ENCODE measurements around the gene ATG12.
"Not testable (repeated sequence)": the region's sequence is repeated elsewhere in the genome, so short reads cannot be mapped to it uniquely, and the experiment has no call there.

Gene ATG12

DNA sequence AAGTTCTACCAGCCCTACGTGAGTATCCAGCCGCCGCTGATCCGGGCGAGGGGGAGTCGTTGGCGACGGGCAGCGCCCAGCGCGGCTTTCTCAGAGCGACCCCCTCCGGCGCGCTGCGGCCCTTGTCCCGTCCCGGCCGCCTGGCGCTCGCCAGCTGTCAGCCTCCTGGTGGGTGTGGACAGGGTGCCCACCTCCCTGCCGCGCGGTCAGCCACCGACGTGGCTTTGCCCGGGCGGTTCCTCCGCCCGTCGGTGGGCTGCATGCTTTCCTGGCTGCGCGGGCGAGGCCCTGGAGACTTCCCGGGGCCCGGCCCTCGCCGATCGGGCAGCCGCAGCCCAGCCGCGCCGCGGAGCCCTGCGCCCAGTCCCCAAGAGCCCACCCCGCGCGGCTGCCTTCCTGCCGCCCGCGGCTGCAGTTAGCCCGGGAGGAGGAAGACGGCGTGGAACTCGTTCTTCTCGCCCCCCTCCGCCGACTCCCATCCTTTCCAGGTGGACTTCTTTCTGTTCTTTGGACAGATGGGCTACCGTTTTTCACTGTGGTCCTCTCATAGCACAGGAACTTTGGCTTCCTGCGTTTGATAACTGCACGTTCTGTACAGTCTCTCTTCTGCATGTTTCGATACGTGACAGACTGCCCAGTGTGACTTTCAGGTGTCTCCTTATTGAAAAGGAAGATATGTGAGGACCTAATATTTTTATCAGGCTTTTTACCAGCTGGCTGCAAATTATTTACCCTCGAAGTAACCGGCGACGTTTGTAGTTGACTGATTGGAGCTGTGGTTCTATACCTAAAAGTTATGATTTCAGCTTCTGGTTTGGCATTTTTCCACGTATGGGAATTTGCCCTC, 947 bp upstream of the ATG12 start:
- FAIRE-seq, result no peak

DNA sequence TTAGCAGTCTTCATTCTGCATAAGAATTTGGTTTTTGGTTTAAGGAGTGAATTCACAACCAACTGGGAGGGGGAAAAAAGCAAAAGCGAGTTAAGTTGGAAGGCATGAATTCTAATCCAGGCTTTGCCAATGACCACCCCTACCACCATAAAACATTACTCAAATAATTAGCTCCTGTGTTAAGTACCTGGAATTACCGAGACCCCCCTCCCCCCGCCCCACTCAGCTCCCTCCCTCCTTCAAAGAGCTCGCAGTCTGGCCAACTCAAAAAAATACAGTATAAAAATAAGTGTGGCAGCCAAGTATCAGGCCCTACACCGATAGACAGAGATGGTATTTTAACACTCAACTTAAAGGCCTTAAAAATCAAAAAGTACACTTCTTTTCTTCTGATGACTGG, 492 bp downstream of the ATG12 start:
- no peak for FAIRE-seq

DNA sequence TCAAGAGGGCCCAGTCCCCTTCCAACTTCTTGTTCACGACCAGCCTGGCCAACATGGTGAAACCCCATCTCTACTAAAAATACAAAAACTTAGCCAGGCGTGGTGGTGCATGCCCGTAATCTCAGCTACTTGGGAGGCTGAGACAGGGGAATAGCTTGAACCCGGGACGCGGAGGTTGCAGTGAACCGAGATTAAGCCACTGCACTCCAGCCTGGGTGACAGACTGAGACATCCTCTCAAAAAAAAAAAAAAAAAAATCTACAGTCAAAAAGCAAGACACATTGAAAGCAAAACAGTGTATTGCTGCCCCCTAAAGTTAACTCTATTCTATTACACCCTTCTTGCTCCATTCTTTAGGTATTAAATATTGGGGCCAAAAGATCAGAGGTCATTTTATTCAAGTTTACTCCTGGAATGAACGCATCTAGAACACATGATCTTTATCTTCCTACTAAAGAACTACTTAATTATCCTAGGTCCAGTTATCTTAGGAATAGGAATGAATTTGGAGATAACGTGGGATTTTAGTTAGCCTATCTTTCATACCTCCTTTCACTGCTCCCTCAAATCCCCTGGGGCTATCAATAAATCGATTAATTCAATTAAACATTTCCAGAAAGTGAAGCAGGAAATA, 2.4 kb downstream of the ATG12 start:
- FAIRE-seq, result no peak

DNA sequence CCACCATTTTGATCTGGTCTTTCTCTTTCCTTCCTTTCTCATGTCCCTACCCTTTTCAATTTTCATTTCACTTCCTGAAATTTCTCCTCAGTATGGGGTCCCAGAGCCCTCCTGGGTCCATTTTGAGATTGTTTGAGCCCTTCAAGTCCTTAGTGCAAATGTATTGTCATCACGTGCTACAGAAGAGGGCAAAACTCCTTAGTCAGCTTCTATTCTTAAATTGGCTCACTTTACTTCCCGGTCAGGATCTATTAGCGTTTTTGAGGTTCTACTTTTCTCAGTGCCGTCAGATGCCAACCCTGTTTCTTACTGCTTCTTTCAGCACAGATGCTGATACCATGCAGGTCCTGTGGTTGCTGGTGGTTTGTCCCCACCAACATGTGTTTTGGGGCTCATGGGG, 5.9 kb downstream of the ATG12 start:
- FAIRE-seq, result no peak

DNA sequence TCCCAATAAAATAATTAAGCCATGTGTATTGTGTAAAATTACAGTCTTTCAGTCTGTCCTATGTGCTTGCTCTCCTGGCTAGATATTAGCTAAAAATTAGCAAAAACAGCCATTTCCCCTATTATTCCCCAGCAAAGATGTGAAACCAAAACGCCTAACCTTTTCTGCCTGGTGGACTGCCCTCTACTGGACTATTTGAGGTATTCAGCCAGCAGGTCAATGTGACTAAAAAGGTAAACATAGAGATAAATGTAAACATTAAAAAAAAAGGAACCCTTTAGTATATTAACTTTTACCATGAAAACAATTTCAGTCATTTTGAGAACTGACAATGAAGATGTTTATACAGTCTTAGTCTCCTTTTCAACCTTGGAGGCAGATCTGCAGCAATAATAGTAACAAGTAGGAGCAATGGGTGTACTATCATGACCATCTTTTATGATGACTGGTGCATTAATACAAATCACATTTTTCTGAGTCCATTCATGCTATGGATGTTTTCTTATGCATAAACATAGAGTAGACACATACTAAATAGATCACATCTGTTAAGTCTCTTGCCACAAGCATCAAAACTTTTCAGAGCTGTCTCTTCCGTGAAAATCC, 10.1 kb downstream of the ATG12 start:
- FAIRE-seq, result peak; percentile 43

DNA sequence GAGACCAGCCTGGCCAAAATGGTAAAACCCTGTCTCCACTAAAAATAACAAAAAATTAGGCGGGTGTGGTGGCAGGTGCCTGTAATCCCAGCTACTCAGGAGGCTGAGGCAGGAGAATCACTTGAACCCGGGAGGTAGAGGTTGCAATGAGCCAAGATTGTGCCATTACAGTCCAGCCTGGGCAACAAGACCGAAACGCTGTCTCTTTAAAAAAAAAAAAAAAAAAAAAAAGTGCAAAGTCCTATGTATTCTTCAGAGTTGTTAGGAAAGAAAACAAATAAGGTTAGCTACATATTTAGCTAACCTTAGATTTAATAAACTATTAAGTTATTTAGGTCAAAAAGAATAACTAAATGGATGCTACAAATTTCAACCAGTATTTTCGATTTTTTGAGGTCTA, 11.5 kb downstream of the ATG12 start:
- no peak for FAIRE-seq

DNA sequence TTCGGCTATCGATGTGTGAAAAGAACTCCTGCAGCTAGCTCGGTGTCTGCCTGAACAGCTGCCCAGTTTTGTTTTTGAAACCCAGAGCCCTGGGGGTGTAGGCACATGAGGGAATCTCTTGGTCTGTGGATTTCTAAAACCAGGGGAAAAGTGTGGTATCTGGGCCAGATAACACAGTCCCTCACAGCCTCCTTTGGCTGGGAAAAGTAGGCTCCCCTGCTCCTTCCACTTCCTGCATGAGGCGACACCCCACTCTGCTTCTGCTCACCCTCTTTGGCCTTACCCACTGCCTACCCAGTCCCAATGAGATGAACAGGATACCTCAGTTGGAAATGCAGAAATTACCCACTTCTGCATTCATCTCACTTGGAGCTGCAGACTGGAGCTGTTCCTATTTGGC, 15.4 kb downstream of the ATG12 start:
- FAIRE-seq, result no peak

DNA sequence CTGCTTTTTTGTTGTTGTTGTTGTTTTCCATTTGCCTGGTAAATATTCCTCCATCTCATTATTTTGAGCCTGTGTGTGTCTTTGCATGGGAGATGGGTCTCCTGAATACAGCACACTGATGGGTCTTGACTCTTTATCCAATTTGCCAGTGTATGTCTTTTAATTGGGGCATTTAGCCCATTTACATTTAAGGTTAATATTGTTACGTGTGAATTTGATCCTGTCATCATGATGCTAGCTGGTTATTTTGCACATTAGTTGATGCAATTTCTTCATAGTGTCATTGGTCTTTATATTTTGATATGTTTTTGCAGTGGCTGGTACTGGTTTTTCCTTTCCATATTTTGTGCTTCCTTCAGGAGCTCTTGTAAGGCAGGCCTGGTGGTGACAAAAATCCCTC, 16.4 kb downstream of the ATG12 start:
- FAIRE-seq, result not testable (repeated sequence)

DNA sequence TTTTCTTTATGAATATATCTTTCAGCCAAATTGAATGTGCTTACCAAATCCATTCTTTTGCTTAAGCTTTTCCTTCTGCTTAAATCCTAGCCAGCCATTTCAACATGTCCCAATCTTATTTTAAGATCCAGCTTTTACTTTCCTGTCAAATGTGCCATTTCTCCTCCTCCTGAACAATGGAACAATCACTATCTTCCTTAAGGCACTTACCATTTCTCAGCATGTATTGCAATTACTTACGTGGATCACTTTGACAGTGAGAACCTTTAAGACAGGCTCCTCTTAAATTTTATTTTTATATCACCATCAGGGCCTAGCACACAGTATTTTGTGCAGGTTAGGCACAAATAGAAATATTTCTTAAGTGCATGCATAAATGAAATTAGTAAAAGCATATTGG, 20.5 kb downstream of the ATG12 start:
- FAIRE-seq, result no peak

DNA sequence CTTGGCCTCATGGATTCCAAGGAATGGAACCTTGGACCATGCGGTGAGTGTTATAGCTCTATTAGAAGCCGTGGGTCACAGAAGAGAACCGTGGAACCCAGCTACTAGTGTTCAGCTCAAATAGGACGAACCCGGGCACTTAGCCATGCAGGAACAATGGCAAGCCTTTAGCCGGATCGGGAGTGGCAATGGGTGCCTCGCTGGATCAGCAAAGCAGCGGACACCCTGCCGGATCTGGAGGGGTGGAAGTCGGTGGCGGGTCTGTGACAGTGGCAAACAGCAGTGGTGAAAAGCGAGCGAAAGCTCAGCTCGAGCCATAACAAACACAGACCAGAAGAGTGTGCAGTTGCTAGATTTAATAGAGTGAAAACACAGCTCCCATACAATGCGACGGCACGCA, 22.5 kb downstream of the ATG12 start:
- no peak for FAIRE-seq

DNA sequence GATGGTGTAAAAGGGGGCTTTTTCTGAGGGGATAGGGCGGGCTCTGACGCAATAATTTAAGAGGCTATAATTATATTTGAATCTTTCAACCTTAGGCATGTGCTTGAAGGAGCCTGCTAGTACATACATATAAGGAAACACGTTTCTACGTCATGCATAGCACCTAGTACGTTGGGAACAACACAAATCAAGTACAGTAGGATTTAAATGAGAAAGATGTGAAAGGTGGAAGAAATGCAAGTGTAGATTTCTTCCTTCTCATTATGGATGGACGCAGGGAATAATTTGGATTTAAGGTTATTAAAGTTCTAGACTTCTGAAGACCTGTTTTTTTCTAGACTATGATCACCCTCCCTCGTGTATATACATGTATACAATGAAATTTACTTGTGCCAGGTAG, 24.0 kb downstream of the ATG12 start:
- no peak for FAIRE-seq

DNA sequence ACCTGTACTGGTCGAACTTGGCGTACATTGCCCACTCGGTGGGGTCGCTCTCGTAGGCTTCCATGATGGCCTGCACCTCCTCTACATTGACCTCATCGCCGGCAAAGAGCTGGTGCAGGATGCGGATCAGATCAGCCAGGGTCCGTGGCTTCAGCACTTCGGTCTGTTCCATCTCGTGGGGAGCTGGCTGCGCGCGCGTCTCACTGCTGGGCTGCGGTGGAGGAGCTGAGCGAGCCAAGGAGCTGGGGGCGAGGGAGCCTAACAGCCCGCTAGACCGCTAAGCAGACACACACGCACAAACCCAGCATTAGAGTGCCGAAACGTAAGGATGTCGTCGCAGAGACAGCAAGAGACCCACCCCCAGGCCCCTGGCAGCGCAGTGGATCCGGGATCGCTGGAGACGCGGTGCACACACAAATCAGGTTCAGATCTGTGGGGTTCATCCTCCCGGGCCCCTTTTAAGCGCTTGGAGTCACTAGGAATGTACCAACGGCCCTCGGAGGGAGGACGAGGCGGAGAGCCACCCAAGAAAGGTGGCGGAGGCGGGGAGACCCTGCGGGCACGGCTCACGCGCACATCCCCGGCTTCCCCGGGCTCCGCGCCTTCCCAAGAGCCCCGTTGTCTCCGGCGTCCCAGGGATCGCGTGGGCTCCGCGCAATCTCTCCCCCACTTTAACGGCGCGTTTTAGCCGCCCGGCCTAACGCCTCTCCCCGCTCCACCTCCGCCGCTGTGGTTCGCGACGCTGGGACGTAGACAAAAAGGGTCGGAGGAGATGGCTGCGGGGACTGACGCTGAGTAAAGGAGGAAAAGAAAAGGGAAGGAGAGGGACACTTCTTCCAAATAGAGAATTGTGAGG, 24.9 kb downstream of the ATG12 start, which contains the start of gene CDO1:
Gene CDO1, minus strand, starts transcription at position 434 of the 856 bp plus-strand sequence. Its CDS starts 262 bp downstream, at position 172.
- no peak for FAIRE-seq

DNA sequence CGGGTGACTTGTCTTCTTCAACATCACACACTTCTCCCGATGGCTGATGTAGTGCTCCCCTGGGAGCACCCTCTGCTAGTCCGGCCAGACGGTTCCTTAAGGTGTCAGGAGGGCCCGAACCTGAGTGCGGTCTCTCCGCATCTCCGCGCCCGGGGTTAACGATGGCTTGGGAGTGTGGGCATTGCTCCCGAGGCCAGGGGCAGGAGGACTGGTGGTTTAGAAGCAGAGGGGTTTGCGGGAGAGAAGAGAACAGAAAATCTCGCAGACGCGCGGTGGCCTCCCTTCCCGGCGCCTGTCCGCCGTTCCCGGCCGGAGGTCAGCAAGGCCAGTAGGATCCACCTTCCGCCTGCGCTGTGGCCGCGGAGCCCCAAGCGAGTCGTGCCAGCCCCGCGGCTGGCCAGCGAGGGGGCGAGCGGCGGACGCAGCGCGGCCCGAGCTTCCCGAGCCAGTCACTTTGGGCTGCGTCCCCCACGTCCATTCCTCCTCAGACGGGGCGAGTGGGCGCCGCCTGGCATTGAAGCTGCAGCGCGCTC, 25.6 kb downstream of the ATG12 start:
- no peak for FAIRE-seq

DNA sequence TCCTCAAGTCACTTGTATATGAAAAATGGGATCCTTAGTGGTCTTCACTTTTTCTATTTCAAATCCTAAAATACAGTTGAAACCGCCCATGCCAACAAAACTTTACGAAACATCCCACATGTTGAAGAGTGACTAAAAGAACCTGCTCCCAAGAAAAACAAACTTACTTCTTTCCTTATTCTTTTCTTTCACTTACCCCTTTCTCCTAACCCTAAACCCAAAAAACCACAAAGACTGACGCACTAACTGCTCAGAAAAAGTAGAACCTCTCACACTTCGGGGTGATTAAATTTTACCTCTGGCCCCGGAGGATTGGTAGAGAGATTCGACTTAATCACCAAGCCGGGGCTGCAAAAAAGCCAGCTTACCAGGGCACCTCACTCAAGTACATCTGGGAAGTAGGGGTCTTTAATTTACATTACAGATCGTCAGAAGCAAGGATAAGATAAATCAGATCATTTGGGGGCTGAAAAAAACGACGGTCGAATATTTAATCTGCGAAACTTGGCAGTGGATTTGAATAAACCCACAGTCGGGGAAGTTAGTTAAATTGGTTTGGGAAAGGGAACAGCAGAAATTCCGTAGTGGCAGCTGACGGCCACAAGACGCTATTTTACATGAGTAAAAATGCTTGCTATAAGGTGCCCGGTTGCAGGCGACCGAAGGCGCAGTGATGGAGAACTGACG, 26.2 kb downstream of the ATG12 start:
- FAIRE-seq, result no peak

DNA sequence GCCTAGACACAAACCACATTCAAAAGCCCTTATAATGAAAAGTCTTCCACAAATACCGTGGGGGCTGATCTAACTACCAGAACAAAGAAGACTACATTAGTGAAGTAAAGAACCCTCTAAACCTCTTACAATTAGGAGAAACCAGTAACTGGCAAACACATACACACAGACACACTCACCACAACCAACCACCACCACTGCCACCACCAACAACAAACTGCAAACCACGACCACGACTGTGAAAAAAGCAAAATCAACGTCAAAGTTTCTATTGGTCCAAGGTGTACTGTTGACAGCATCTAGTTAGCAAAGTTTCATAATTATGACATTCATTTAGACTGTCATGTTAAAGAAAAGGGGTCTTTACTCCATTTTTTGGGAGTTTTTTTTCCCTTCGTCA, 27.6 kb downstream of the ATG12 start:
- no peak for FAIRE-seq

DNA sequence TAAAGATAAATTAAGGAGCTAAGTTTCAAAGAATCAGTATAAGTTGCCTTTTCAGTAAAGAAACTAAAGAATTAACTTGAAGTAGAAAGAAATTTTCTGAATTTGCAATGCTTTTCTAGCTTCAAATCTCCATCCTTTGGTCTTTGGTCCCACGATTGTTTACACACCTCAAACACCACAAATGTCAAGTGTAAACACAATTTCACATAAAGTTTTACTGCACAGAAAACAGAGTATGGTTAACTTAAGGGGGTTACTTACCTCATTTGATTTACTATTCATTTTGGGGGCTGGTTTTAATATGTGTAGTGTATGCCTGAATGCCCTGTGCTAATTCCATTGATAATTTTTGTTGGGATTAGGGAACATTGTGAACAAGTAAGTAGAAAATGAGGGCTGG, 29.0 kb downstream of the ATG12 start:
- no peak for FAIRE-seq

DNA sequence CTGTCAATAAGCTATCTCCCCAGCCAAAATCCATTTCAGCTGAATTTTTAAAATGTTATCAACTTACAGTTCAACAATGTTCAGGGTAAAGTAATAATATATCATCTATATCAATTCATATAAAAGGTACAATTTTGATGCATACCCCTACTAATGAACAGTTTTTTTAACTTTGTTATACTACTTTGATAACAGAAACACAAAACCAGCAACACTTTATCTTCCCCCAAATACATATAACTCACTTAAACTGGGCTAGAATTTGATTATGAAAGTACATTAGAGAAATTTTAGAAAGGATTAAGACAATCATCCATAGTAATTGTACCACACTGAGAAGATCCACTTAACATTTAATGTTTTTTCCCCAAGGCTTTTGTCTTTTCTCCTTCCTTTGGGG, 30.0 kb downstream of the ATG12 start:
- no peak for FAIRE-seq

DNA sequence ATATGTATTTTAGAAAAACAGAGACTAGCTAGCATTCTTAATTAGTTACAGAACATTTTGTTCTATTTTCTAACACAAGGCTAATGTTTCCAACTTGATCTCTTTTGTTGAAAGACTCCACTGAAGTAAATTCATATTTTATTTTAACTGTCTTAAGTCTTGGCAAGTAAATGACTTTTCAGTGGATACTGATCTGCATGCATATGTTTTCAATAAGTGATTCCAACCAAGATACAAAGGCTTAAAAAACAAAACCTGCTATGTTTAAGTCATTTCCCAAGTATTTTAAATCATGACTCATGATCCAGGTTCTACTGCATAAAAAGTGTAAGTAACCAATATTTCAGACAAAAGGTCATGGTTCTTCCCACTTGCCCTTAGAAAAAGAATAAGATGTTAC, 30.6 kb downstream of the ATG12 start:
- FAIRE-seq, result no peak

DNA sequence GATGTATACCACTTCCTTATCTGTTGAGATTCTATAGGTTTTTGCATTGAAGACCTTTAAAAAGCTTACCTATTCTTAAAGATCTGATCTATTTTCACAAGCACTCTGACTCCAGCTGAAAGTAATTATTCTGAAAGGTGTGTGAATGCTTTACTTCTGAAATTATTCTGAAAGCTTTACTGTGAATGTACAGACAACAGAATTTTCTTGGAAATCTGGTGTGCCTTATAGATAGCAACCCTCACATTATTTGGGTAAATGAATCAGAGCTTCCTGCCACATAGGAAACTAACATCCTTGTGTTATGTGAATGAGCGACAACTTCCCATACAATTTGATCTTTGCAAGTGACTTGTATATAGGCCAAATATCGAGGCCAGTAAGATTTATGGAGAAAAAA, 31.4 kb downstream of the ATG12 start:
- no peak for FAIRE-seq

DNA sequence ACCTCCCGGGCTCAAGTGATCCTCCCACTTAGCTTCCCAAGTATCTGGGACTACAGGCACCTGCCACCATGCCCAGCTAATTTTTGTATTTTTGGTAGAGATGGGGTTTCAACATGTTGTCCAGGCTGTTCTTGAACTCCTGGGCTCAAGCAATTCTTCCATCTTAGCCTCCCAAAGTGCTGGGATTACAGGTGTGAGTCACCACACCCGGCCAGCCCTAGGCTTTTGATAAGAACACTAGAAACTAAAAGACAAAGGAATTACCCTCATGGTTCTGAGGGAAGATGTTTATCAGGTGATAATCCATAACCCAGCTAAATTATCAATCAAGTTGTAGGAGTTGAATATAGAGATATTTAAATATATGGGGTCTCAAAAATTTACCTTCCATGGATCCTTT, 33.3 kb downstream of the ATG12 start:
- not testable (repeated sequence) for FAIRE-seq

DNA sequence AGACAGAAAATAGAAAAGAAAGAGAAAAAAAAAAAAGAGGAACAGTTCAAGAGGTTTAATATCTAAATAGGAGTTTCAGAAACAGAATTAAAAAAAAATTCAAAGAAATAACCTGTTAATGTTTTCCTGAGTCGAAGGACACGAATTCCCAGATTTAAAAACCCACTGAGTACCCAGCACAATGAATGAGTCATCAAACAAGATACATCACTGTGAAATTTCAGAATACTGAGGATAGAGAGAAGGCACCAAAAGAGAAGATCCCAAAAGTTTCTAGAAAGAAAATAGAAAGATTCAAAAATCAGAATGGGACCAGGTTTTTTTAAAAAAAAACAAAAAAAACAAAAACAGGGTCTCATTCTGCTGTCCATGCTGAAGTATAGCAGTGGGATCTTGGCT, 33.7 kb downstream of the ATG12 start:
- FAIRE-seq, result no peak

DNA sequence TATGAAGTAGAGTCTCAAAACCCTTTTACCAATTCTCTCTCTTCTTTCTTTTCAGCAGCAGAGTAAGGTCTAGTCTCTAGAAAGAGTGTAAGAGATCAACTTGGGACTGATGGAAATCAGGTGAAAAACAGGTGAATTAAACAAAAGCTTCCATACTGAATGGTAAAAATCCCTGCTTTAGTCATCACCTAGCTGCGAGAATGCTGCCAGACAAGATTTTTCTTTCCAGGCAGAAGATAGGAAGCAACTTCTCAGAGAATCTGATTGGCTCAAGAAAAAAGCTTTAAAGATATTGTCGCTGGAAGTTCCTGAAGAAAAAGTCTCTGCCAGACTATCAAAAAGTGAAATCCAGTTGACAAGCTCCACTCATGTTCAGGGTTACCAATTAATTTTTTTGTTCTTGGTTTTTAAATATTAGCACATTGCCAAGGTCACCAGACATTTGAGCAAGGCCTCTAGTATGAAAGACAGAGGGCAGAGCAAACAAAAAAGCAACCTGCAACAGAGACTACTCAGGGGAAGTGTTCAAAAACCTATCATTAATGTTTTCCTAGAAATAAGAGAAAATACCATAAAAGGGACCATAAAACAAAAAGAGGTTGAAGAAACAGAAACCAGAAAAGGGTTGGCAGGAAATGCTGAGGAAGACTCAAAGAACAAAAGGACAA, 34.2 kb downstream of the ATG12 start:
- no peak for FAIRE-seq
